T-helper 9 cell (primary cell): ENCODE data around the gene IFIH1.

Experiments
- DNase-seq: peaks from one replicate; pipeline ENCODE4 v3.0.0-alpha.2; 2020
- total RNA-seq, 2 donors: gene quantifications; one replicate each; lab custom pipeline; 2026; lab: John Stamatoyannopoulos, UW

IFIH1 gene
- 81.1 to 96.7 reads per million in 2 donors for total RNA-seq

DNA sequence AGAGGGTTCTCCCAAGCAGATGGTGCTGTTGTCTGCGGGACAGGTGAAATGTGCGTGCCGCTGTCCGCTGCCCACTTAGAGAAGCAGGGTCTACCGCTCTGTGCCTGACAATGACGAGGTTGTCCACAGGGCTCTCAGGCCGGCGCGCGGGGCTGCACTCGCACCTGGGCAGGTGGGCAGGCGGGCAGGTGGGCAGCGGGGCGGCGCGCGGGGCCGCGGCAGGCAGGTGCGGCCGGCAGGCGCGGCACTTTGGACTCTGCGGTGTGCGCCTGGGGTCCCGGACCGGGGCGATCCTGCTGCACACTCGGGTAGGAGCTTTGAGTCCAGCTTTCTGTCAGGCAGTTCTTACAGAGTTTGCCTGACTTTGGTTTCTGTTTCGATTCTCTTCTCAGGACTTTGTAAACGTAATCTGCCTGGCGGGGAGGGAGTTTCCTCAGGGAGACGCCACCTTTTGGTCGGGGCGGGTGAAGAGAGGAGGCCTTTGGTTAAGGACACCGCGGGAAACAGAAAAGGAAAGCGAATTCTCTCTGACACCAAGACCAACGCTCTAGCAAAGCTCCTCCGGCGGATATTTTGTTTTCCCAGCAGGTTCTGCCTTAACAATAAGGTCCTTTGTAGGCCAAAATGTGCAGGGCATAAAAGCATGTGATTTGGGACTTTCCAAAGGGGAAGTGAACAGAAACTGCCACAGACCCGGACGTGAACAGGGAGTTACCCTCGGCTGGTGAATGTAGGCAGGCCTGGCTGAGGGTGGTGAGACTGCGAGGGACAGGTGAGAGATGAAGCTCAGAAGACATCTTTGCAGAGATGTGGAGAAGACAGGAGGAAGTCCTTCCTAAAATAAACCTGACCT, at the start of gene IFIH1:
TSS of gene IFIH1 (minus strand) at position 357 of the 853 bp plus-strand sequence. CDS start 377 bp downstream, outside the sequence.
- DNase-seq: peak; percentile 62

DNA sequence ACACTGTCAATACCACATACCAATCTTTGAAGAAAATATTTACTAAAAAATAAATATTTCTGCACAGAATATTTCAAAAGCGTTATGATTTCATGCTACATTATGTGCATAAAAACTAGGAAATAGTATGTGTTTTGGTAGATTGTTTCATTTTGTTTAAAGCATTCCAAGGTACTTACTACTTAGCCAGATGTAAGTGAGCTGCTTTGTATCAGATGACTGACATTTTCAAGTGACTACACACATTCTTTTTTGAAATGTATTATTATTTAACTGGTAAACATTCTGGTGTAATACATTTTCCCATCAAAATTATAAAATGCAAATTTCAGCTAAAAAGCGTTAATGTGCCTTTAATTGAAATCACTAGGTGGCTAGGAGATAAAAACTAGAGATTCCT, 46.9 kb upstream of the IFIH1 start:
- DNase-seq: no peak

DNA sequence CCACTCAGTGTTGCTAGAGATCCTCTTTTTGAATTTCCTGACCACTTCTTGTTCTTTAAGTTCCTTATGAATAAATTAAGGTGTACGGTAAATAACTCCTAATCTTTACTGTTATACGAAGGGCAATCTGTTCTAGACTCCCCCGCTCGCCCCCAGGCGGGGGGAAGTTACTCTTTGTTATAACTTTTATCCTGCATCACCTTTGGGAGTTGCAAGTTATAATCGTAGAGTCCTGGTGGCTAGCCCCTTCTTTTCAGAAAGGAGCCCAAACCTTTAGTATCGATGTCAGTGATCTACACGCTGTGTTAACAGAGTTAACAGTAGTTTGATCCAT, 26.1 kb upstream of the IFIH1 start:
- no peak for DNase-seq

DNA sequence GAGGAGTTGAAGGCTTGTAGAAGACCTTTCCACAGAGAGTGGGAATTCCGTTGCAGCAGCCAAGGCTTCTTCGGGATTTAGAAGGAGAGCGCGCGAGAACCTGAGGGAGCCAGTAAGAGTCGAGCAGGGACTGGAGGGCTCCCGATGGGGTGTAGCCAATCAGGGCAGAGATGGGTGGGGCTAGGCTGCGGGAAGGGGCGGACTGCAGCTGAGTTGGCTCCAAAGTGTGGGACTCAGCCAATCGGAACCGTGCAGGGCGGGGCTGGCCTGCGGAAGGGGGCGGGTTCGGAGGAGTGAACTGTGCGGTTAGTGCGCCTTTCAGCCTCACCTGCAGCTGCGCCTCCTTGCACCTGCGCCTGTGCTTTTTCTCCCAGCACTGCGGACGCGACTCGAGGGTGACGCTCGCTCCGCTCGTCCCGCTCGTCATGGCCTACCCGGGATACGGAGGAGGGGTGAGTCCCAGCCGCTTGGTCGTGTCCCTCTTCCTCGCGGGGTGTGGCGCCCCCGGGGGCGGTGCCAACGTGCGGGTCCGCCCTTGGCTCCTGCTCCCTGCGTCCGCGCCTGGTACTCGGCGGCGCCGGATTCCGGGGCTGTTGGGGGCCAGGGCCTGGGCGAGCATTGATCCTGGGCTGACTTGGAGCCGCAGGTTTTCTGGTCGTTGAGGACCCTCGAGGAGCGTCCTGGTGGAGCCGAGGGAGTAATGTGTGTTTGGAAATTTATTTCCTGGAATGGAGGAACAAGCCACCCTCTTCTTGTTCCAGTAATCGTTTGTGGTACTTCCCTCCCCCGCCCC, 25.5 kb upstream of the IFIH1 start, which contains the start of gene GCA:
TSS of gene GCA (plus strand) at position 309 of the 793 bp plus-strand sequence. CDS start at position 426, 117 bp downstream.
- peak; percentile 98 for DNase-seq

DNA sequence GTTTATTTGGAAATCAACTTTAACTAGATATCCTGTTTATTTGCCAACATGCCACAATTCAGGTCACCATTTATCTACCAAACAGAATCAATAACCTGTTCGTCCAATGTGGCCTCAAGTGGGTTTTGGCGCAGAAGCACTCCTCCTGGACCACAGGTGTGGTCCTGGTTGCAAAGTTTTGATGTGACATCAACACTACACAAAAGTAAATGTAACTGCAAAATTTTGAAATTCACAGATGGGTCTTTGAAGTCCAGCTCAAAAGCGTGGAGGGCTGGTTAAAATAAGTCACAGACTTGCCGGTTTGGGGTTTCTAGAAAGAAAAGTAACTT, 25.0 kb upstream of the IFIH1 start:
- DNase-seq: no peak

DNA sequence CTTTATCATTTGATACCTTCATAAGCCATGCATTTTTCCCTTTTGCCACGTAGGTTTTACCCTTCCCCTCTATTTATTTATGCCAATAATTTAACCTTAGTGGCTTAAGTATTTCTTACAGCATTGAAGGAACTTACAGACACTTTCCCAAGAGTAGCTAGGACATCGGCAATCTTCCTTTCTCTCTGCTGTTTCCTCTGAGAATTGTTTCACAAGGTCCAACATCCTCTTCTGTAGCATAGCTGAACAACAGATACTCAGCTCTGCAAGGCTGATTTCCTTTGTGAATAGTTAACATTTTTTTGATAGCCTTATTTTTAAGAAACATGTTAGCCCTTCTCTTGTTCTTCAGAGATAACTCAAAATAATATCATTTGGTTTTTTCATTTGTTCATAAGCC, 24.4 kb upstream of the IFIH1 start:
- DNase-seq: no peak

DNA sequence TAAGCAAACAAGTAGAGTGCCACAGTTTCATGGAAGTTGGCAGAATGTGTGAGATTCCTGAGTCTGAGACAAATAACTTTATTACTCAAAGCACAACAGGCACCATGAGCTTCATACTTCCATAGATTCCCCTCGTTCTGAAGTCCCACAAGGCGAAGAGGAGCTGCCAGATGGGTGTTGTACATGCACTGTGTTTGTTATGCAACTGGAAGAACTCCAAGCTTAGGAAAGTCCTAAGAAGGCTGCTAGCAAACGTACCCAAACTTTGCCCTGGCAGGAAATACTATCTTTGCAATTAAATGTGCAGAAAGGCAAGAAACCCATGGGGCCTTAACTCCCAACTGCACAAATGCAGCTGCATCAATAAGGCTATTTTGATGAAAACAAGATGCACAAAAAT, 23.8 kb upstream of the IFIH1 start:
- DNase-seq: no peak

DNA sequence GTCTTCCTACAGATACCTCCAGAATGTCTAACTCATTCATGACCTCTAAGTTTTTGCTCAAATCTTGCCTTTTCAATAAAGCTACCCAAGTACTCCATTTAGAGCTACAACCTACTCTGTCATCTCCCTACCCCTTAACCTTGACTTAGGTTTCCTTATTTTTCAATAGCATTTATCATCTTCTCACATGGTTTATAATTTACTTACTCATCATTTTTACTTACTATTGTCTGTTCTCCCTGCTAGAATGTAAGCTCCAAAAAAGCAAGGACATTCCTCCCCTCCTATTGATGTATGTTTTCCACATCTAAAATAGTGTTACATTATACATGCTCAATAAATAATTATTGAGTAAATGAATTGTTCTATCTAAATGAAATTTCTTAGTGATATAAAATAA, 22.3 kb upstream of the IFIH1 start:
- DNase-seq: no peak

DNA sequence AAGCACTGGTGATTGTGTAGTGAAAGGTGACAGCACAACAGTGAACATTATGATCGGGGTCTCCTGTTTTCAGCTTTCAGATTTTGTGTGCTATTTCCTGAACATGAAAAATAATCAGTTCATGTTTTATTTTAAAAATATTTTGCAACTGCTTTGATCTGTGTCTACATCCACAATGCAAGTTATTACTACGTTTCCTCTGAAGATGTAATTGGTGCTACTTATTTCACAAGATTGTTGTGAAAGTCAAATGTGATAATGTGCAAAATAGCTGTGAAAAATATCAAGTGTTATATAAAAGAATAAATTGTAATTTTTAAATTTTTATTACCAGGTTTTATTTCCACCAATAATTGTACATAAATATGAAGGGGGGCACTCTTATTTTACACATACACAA, 19.4 kb upstream of the IFIH1 start:
- DNase-seq: no peak

DNA sequence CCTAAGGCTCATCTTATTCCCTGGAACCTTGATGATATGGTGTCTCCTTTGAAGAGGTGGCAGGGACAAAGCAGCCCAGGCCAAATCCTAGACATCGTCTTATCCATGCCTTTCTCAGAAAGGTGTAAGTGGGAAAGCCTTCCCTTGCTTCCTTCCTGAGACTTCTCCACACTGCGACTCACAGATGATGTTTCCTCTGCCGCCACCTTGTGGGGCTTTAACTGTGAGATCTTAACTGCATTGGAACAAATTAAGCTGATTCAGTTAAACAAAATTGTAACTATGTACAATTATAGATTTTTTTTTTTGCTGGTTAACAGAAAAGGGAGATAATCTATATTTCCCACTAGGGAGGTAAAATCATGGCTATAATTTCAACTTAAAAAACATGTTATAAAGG, 15.5 kb upstream of the IFIH1 start:
- DNase-seq: no peak

DNA sequence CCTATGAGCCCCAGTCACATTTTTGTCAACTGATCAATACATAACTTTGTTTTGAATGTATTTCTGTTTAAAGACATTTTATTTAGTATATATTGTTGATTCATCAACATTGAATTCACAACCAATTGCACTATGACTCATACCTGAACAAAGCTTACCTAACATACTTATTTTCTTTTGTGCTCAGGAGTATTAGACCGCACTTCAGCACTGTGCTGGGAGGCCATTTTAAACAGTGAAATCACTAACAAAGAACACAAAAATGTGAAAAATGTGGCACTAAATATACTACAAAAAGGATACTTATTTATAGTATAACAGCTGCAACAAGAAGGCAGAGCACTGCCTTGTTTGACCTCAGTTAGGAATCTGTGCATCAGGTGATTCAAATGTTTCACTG, 12.4 kb upstream of the IFIH1 start:
- no peak for DNase-seq

DNA sequence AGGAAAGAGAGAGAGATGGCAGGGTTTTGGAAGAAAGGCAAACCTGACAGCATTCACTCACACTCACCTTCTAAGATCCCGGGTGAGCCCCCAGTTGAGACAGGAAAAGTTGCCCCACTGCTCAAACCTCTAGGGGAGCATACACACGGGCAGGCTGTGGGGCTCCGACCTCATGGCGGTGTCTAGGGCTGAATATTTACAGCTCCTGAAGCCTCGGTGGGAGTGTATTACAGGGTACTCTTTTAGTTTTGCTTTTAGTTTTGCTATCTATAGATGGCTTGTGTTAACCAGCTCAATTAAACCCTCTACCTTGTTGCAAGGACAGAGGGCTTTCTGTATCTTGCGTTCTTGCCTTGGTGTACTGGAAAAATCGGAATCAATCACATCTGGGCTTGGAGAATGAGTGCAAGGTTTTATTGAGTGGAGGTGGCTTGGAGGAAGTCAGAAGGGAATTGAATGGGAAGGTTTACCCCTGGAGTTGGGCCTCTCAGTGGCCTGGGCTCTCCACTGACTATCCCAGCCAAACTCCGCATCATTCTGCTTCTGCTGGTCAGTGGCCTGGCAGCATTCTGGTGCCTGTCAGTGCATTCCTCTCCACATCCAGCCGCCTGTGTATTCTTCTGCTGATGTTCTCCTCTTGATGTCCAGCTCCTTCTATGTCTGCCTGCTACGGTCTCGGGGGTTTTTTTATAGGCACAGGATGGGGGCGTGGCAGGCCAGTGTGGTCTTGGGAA, 10.1 kb upstream of the IFIH1 start:
- DNase-seq: no peak

DNA sequence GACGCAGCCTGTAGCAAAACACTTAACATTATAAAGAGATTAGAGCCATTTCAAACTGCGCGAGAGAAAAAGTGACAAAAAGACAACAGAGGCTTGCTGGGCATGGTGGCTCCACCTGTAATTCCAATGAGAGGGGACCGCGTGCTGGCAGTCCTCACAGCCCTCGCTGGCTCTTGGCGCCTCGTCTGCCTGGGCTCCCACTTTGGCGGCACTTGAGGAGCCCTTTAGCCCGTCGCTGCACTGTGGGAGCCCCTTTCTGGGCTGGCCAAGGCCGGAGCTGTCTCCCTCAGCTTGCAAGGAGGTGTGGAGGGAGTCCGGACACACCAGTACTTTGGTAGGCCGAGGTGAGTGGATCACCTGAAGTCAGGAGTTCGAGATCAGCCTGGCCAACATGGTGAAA, 9.3 kb upstream of the IFIH1 start:
- no peak for DNase-seq

DNA sequence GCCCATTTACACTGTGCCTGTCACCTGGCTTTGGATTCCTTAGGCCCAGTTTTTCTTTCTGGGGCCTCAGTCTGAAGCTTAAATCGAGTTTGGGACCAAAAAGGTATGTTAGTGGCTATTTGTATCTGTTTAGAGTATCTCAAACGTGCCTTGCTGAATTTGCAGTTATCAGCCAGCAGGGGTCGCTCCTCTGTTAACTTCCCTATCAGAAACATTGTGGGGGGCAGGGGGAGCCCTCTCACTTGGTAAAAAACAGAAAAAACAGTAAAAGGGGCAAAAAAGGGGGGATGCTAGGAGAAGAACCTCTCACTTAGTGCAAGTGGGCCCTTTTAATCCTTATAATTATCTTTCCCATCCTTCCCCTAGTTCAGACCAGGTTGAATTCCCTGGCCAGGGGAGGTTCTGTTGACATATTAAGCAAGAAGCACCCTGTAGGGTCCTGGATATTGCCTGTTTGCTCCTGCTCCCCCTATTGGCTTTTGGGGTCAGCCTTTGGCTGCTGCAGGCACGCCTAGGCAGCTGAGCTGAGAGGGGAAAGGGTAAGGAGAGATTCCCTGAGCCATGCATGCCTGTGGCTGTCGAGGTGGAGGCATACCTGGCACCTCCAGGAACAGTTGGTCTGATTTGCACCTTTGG, 8.8 kb upstream of the IFIH1 start:
- no peak for DNase-seq

DNA sequence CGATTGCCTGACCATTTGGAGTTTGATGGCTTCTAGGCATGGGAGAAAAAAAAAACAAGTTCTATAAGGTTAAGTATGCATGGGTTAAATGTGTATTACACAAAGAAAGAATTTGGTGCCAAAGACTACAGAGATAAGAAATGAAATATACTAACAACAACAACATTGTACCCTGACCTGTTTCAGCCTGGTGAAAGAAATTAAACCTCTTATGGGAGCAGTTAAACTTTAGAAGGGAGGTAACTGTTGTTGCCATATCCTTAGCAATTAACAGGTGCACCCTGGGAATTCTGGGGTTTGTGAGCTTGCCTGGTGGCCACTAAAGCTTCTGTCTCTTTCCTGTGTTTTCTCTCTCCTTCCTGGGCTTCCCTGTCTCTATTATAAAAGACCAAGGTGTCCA, 6.5 kb upstream of the IFIH1 start:
- no peak for DNase-seq

DNA sequence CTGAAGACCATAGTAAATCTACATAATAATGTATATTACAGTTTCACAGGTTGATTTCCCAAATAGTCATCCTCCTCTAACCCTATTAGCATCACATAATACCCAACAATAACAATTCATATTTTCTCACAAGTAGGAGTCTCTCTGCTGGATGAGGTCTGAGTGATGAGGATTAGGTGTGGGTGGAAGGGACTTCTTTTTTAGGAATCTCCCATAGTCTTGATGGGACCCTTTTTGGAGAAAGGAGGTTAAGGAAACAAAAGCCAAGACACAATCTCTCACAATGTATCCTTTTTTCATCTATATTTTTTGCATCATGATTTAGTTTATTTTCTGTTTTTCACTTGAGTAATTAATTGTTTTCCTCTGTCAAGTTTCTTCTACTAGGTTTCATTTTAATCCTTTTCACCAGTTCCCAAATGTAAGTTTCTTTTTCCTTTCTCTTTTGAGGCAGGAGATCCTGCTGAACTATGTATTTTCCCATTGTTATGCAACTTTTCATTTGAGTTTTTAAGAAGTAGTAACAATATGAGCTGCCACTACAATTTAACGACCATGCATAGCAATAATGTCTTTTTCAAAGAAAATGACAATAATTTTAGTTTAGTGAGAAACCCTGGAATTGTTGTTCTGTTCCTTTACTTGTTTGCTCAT, 2.5 kb upstream of the IFIH1 start:
- no peak for DNase-seq

DNA sequence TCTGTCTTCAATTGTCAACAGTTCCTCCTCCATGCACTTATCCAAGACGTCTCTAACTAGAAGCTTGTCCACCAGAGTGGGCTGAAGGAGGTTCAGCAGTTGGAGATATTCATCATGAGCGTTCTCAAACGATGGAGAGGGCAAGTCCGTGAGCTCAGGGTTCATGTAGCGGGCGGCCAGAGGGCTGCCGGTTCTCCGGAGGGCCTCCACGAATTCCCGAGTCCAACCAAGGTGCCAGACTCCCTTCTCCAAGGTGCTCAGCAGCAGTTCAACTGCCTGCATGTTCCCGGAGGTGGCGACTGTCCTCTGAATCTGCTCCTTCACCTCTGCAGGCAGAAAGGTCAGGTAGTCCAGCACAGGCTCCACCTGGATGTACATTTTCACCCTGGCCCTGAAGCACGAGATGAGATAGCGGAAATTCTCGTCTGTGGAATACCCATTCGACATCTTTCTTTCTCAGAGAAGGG, 590 bp downstream of the IFIH1 start:
- DNase-seq: peak; percentile 12

DNA sequence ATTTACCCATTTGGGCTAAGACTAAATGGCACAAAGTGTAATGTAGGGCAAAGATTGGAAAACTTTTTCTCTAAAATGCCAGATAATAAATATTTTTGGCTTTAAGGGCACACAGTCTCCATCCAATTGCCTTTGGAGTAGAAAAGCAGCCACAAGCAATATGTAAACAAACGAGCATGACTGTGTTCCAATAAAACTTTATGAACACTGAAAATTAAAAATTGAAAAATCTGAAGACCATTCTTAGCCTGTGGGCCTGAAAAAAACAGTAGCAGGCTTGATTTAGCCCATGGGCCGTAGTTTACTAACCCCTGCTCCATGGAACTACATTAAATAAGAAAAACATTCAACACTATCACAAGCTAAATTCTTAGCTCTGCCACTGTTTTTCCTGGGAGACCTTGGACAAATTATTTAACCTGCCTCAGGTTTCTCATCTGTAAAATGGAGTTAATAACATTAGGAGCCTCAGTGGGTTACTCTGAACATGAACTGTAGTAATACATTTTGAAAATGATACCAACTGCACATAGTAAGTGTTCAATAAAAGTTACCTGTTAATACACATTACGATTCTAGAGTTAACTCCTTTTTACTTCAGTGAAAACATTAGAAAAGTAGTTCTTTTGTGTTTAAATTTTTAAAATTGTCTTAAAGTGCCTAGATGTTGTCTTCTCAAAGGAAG, 1.3 kb downstream of the IFIH1 start:
- no peak for DNase-seq

DNA sequence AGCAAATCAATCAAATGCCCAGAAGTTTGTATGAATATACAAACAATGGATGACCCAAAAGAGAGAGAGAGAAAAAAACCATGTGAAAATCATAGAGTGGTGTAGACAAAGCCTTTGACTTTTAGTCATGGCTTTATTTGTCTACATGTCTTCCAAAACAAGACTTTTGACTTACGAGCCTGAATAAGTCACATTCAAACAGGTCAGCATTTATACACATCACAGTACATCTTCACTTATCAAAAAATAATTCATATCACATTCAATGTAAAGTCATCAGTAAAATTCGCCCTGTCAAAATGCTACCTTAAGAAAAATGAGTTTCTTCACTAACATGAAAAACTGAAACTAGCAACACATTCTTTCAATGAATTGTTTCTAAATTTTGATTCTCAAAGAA, 1.9 kb downstream of the IFIH1 start:
- no peak for DNase-seq

DNA sequence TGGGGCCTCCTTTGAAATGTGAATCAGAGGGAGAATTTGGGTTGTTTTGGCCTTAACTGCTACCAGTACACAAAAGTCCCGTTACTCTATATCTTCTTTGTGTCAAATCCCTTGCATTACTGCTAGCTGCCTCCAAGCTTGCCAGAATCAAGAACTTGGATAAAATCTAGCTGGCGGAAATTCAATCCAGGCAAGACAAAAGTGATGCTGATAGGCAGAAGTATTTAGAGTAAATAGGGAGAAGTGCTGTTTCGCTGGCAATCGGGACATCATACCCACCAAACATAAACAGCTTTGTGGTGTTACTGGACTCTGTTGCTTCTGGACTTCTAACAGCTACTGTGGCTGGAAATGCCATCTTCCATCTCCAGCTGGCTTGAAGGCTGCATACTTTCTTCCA, 2.5 kb downstream of the IFIH1 start:
- no peak for DNase-seq

DNA sequence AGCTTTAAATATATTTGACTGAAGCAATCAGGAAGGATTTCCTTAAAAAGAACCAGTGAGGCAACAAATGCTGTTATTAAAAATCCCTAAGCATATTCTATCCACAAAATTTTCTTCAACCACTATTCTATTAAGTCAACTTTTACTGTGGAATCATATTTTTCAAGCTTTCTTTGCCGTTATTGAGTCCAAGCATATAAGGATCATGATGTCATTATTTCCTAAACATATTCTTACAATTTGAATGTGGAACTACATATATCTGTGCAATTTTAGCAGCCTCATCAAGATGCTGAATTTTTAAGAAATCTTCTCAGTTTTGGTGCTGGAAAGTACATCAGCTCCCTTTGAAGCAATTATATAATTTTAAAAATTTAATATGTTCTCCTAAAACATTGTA, 5.6 kb downstream of the IFIH1 start:
- DNase-seq: no peak
